Measurements from ENCODE around the gene MTFR2.

MTFR2 gene

DNA sequence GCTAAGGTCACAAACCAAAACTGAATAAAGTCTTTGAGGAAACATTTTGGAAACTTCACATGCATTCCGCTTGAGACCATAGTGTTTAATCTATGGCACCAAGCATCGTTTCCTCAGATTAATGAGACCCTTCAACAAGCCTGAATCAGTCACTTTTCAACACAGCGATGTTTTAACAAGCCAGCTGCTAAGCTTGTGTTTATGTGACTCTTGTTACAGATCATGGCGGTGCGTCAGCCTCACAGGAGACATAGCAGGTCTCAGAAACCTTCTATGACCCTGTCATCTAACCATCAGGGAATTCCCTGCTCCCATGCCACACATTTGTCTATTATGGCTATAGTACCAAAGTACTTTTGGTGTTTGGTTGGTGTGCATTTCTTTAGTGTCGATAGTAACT, 57.2 kb downstream of the MTFR2 start:
- TF ChIP-seq EP300 (IDR thresholded peaks at IDR 0.05; ENCODE audit: borderline replicate concordance) = no peak
- TF ChIP-seq, protein P1, sequence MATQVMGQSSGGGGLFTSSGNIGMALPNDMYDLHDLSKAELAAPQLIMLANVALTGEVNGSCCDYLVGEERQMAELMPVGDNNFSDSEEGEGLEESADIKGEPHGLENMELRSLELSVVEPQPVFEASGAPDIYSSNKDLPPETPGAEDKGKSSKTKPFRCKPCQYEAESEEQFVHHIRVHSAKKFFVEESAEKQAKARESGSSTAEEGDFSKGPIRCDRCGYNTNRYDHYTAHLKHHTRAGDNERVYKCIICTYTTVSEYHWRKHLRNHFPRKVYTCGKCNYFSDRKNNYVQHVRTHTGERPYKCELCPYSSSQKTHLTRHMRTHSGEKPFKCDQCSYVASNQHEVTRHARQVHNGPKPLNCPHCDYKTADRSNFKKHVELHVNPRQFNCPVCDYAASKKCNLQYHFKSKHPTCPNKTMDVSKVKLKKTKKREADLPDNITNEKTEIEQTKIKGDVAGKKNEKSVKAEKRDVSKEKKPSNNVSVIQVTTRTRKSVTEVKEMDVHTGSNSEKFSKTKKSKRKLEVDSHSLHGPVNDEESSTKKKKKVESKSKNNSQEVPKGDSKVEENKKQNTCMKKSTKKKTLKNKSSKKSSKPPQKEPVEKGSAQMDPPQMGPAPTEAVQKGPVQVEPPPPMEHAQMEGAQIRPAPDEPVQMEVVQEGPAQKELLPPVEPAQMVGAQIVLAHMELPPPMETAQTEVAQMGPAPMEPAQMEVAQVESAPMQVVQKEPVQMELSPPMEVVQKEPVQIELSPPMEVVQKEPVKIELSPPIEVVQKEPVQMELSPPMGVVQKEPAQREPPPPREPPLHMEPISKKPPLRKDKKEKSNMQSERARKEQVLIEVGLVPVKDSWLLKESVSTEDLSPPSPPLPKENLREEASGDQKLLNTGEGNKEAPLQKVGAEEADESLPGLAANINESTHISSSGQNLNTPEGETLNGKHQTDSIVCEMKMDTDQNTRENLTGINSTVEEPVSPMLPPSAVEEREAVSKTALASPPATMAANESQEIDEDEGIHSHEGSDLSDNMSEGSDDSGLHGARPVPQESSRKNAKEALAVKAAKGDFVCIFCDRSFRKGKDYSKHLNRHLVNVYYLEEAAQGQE (IDR thresholded peaks at IDR 0.05; ENCODE audit: low read depth) = no peak
- TF ChIP-seq TEAD4 (IDR thresholded peaks at IDR 0.05) = no peak
- no peak for TF ChIP-seq RAD21 (IDR thresholded peaks at IDR 0.05; ENCODE audit: low read depth)
- no peak for TF ChIP-seq TCF12 (IDR thresholded peaks at IDR 0.05; ENCODE audit: low read depth)
- no peak for TF ChIP-seq CEBPB (IDR thresholded peaks at IDR 0.05)
- TF ChIP-seq CREB1 (IDR thresholded peaks at IDR 0.05; ENCODE audit: low read depth) = no peak
- no peak for TF ChIP-seq TAF1 (IDR thresholded peaks at IDR 0.05; ENCODE audit: low read depth)
- TF ChIP-seq YY1 (IDR thresholded peaks at IDR 0.05; ENCODE audit: low read depth) = no peak
- TF ChIP-seq EGR1 (IDR thresholded peaks at IDR 0.05) = no peak
- TF ChIP-seq, protein P2, sequence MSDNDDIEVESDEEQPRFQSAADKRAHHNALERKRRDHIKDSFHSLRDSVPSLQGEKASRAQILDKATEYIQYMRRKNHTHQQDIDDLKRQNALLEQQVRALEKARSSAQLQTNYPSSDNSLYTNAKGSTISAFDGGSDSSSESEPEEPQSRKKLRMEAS (IDR thresholded peaks at IDR 0.05) = no peak
- no peak for TF ChIP-seq NFIC (IDR thresholded peaks at IDR 0.05)
- no peak for TF ChIP-seq ZBTB7A (IDR thresholded peaks at IDR 0.05; ENCODE audit: low read depth)
- TF ChIP-seq, protein P3, sequence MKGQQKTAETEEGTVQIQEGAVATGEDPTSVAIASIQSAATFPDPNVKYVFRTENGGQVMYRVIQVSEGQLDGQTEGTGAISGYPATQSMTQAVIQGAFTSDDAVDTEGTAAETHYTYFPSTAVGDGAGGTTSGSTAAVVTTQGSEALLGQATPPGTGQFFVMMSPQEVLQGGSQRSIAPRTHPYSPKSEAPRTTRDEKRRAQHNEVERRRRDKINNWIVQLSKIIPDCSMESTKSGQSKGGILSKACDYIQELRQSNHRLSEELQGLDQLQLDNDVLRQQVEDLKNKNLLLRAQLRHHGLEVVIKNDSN (IDR thresholded peaks at IDR 0.05) = no peak
- no peak for TF ChIP-seq FOXM1 (IDR thresholded peaks at IDR 0.05; ENCODE audit: borderline replicate concordance, low read depth)

DNA sequence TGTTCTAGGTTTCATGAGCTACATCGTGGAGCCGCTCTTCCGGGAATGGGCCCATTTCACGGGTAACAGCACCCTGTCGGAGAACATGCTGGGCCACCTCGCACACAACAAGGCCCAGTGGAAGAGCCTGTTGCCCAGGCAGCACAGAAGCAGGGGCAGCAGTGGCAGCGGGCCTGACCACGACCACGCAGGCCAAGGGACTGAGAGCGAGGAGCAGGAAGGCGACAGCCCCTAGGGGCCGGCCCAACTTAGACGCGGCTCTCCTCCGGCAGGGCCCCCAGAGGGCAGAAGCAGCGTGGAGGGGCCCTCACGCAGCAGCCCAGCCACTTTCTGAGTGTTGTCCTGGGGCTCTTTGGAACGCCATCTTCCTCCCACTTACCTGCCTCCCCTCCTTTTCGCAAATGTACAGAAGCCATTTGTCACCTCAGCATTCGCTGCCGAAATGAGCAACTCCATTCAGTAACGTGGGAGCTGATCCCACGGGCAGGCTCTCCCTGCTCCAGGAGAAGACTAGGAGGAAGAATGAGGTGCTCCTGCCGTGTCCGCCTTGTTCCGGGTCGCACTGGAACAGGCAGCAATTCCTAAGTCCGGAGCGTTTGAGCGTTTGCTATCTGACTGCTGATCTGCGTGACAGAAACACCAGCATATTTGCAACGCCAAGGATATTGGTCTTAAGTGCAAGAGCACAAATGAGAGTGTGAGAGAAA, 58.4 kb downstream of the MTFR2 start:
- no peak for TF ChIP-seq YY1 (IDR thresholded peaks at IDR 0.05; ENCODE audit: low read depth)
- TF ChIP-seq TEAD4 (IDR thresholded peaks at IDR 0.05) = no peak
- no peak for TF ChIP-seq FOXM1 (IDR thresholded peaks at IDR 0.05; ENCODE audit: borderline replicate concordance, low read depth)
- no peak for TF ChIP-seq RAD21 (IDR thresholded peaks at IDR 0.05; ENCODE audit: low read depth)
- TF ChIP-seq EP300 (IDR thresholded peaks at IDR 0.05; ENCODE audit: borderline replicate concordance) = no peak
- TF ChIP-seq TAF1 (IDR thresholded peaks at IDR 0.05; ENCODE audit: low read depth) = no peak
- TF ChIP-seq, protein P2 (IDR thresholded peaks at IDR 0.05) = no peak

DNA sequence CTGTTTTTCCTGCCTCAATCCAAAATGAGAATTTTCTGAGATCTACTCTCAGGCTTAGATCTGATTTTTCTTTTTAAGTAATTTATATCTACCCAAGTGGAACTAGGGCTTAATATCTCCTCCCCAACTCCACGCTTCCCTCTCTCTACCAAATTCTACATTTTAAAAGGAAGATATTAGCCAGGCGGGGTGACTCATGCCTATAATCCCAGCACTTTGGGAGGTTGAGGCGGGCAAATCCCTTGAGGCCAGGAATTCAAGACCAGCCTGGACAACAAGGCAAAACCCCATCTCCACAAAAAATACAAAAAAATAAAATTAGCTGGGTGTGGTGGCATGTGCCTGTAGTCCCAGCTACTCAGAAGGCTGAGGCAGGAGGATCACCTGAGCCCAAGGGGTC, 61.0 kb downstream of the MTFR2 start:
- TF ChIP-seq NFIC (IDR thresholded peaks at IDR 0.05) (no peak), ZBTB7A (IDR thresholded peaks at IDR 0.05; ENCODE audit: low read depth) (no peak), RAD21 (IDR thresholded peaks at IDR 0.05; ENCODE audit: low read depth) (no peak), TAF1 (IDR thresholded peaks at IDR 0.05; ENCODE audit: low read depth) (no peak), CEBPB (IDR thresholded peaks at IDR 0.05) (no peak), CREB1 (IDR thresholded peaks at IDR 0.05; ENCODE audit: low read depth) (no peak), TCF12 (IDR thresholded peaks at IDR 0.05; ENCODE audit: low read depth) (no peak), TEAD4 (IDR thresholded peaks at IDR 0.05) (no peak), EP300 (IDR thresholded peaks at IDR 0.05; ENCODE audit: borderline replicate concordance) (no peak), FOXM1 (IDR thresholded peaks at IDR 0.05; ENCODE audit: borderline replicate concordance, low read depth) (no peak), EGR1 (IDR thresholded peaks at IDR 0.05) (no peak), YY1 (IDR thresholded peaks at IDR 0.05; ENCODE audit: low read depth) (no peak)
- TF ChIP-seq, protein P3 (IDR thresholded peaks at IDR 0.05) = no peak
- TF ChIP-seq, protein P2 (IDR thresholded peaks at IDR 0.05) = no peak
- TF ChIP-seq, protein P1 (IDR thresholded peaks at IDR 0.05; ENCODE audit: low read depth) = no peak

DNA sequence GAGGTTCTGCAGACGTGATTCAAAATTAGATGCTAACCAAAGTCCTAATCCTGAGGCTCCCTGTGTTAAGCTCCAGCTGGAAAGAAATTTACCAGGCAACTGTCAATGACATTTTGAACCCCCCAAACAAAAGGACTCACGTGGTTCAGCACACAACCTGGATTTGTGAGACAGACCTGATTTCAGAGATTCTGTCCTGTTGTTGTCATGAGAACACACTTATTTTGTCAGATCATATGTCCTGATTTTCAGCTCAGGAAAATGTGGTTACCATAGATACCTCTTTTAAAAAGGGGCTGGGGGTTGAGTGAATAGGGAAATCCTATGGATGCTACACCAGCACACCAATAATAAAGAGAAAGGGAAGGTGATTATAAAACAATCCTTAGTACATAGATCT, 61.6 kb downstream of the MTFR2 start:
- no peak for TF ChIP-seq YY1 (IDR thresholded peaks at IDR 0.05; ENCODE audit: low read depth)
- TF ChIP-seq, protein P2 (IDR thresholded peaks at IDR 0.05) = no peak
- TF ChIP-seq NFIC (IDR thresholded peaks at IDR 0.05) = no peak

DNA sequence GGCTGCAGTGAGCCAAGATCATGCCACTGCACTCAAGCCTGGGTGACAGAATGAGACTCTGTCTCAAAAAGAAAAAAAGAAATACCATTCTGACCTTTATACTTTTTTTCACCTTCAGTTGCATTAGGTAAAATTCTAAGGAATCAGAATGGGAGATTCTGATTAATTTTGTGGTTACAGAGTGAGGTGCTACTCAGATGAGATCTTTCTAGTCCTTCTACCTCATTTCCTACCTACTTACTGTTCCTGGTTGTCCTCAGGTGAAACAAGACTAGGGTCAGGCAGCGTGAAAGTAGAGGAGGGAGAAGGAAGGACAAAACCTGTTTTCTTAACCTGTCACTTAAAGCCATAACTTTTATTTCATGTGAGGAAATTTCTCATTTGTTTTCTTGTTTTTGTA, 63.7 kb downstream of the MTFR2 start:
- TF ChIP-seq, protein P3 (IDR thresholded peaks at IDR 0.05) = no peak
- TF ChIP-seq NFIC (IDR thresholded peaks at IDR 0.05) = no peak
- no peak for TF ChIP-seq EP300 (IDR thresholded peaks at IDR 0.05; ENCODE audit: borderline replicate concordance)
- no peak for TF ChIP-seq ZBTB7A (IDR thresholded peaks at IDR 0.05; ENCODE audit: low read depth)
- no peak for TF ChIP-seq FOXM1 (IDR thresholded peaks at IDR 0.05; ENCODE audit: borderline replicate concordance, low read depth)

Measured in Ishikawa (cell line).